Measurements from ENCODE around the gene MBNL1.

MBNL1 gene

DNA sequence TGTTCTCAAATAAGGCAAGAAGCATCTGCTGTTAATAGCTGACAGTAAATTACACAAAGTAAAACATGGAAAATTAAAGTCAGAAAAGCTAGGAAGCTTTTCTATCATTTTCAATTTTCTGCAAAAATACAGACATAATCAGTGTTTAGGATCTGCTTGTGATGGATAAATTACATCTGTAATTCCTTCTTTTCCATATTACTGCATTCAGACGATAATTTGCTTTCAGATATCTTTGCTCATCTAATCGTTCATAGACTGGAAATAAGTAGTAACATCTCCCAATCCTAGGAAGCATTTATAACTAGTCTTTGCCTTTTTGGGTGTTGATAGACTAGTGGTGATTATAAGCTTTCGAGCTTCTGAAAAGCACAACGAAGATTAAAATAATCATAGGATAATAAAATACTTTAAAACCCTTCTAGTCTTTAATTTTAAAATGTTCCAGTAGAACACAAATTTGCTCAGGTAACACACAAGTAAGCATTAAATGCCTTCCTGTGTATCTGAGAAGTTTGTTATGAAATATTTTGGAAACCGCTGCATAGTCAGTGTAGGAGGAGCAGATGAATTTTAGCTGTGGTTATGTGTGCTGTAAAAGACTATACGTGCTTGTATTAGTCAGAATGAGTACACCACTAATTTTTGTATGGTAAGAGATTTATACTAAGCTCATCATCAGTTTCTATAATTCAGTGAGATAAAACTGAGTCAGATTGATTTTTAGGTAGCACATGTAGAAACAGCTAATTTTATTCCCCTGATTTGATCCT, 41.0 kb downstream of the MBNL1 start:
- H3K36me3 ChIP-seq (ENCODE audit: control insufficient read depth, insufficient read depth, low read length): no peaks in the 10 kb centered on the region
- H3K27ac ChIP-seq (ENCODE audit: low read depth, low read length): no peak overlapping the region
- no peaks in the 10 kb centered on the region for H3K27me3 ChIP-seq (ENCODE audit: control insufficient read depth, insufficient read depth, low read length)
- no peak overlapping the region for H3K4me3 ChIP-seq (ENCODE audit: low read depth, low read length)
- H3K9me3 ChIP-seq (ENCODE audit: control insufficient read depth, insufficient read depth, low read length): no peaks in the 10 kb centered on the region
- no peak overlapping the region for H3K9ac ChIP-seq (ENCODE audit: low read depth, low read length)
- peaks cover 45% of the 10 kb centered on the region for H3K4me1 ChIP-seq (ENCODE audit: control insufficient read depth, insufficient read depth, low read length)

DNA sequence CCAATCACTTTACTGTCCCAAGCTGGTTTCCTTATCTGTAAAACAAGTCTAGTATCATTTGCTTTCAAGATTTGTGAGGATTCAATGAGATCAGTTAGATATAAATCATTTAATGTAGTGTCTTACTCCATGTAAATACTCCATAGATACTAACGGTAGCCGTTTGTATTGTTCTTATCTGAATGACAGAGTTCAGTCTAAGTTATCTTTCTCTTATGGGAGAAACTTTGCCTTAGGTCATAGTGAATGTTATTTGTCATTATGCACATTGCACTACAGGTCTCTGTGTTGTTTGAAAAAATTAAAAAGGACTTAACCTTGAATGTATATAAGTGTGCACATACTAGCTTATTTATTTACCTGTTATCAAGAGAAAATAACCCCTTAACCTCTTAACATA, 44.7 kb downstream of the MBNL1 start:
- Histone ChIP-seq H3K4me1 (ENCODE audit: control insufficient read depth, insufficient read depth, low read length) (peaks cover 16% of the 10 kb centered on the region), H3K4me3 (ENCODE audit: low read depth, low read length) (no peak overlapping the region), H3K9me3 (ENCODE audit: control insufficient read depth, insufficient read depth, low read length) (no peaks in the 10 kb centered on the region), H3K9ac (ENCODE audit: low read depth, low read length) (no peak overlapping the region), H3K27me3 (ENCODE audit: control insufficient read depth, insufficient read depth, low read length) (no peaks in the 10 kb centered on the region), H3K27ac (ENCODE audit: low read depth, low read length) (no peak overlapping the region), H3K36me3 (ENCODE audit: control insufficient read depth, insufficient read depth, low read length) (no peaks in the 10 kb centered on the region)

DNA sequence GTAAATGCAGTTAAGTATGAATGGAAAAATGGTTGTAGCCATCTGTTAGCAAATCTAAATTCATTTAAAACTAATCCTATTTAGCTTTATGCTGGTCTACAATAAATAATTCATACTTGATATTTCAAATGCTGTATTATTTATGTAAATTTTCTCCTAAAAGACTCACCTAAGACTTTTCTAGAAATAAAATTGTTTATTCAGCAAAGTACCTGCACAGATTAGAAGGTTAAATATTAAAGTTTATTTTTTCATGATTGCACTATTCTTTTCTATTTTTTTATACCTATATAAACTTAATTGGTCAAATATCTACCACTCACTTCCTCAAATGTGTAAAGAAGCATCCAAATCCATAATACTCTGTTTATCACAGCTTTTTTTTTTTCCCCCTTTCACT, 45.2 kb downstream of the MBNL1 start:
- Histone ChIP-seq H3K27me3 (ENCODE audit: control insufficient read depth, insufficient read depth, low read length) (no peaks in the 10 kb centered on the region), H3K36me3 (ENCODE audit: control insufficient read depth, insufficient read depth, low read length) (no peaks in the 10 kb centered on the region), H3K27ac (ENCODE audit: low read depth, low read length) (no peak overlapping the region), H3K9me3 (ENCODE audit: control insufficient read depth, insufficient read depth, low read length) (no peaks in the 10 kb centered on the region), H3K4me3 (ENCODE audit: low read depth, low read length) (no peak overlapping the region), H3K4me1 (ENCODE audit: control insufficient read depth, insufficient read depth, low read length) (peaks cover 16% of the 10 kb centered on the region), H3K9ac (ENCODE audit: low read depth, low read length) (no peak overlapping the region)

DNA sequence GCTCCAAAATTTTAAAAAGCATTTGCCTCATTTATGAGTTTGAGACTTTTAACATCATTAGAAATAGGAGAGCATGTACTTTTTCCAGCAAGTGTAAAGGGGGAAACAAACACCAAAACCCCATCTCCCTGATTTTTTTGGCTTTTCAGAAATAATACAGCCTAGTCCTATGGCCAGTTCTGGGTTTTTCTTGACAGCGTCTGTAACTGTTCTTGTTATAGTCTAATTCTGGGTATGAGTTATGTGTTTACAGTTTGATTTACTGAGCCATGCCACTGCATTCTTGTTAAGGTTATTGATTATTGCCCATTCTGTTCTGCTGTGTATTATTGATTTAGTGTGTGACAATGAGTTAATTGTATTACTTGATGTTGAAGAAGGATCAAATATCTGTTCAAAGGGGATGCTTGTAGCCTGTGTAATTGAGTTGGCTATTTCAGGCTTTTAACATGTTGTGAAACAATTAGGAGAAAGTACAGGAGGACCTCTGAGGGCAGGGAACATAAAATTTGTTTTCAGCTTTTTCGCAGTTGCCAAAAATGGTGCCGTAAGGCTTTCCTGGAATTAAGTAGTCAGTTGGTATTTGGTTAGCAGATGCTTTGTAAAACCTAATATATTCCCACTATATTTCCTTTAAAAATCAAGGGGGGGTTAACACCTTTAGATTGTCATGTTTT, 46.1 kb downstream of the MBNL1 start:
- H3K27me3 ChIP-seq (ENCODE audit: control insufficient read depth, insufficient read depth, low read length): no peaks in the 10 kb centered on the region
- H3K27ac ChIP-seq (ENCODE audit: low read depth, low read length): no peak overlapping the region
- peaks cover 17% of the 10 kb centered on the region for H3K4me1 ChIP-seq (ENCODE audit: control insufficient read depth, insufficient read depth, low read length)
- H3K9me3 ChIP-seq (ENCODE audit: control insufficient read depth, insufficient read depth, low read length): no peaks in the 10 kb centered on the region
- no peak overlapping the region for H3K4me3 ChIP-seq (ENCODE audit: low read depth, low read length)
- H3K36me3 ChIP-seq (ENCODE audit: control insufficient read depth, insufficient read depth, low read length): no peaks in the 10 kb centered on the region
- no peak overlapping the region for H3K9ac ChIP-seq (ENCODE audit: low read depth, low read length)

DNA sequence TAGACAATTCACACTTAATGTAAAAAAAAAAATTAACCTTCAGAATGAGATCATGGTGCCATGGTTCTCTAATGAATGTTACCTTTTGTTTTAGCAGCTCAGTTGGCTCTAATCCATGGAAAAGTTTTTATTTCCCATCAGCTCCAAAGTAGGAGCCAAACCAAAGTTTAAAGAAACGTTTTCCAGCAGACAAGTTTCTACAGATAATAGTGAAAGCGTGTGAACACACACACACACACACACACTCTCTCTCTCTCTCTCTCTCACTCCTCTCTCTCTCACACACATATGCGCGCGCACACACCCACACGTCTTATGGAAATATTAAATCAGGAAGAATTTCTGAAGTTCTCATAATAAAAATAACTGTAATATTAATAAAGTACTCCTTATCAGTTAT, 46.9 kb downstream of the MBNL1 start:
- Histone ChIP-seq H3K9ac (ENCODE audit: low read depth, low read length) (no peak overlapping the region), H3K4me3 (ENCODE audit: low read depth, low read length) (no peak overlapping the region), H3K4me1 (ENCODE audit: control insufficient read depth, insufficient read depth, low read length) (peaks cover 17% of the 10 kb centered on the region), H3K27me3 (ENCODE audit: control insufficient read depth, insufficient read depth, low read length) (no peaks in the 10 kb centered on the region), H3K9me3 (ENCODE audit: control insufficient read depth, insufficient read depth, low read length) (no peaks in the 10 kb centered on the region), H3K27ac (ENCODE audit: low read depth, low read length) (no peak overlapping the region), H3K36me3 (ENCODE audit: control insufficient read depth, insufficient read depth, low read length) (no peaks in the 10 kb centered on the region)

DNA sequence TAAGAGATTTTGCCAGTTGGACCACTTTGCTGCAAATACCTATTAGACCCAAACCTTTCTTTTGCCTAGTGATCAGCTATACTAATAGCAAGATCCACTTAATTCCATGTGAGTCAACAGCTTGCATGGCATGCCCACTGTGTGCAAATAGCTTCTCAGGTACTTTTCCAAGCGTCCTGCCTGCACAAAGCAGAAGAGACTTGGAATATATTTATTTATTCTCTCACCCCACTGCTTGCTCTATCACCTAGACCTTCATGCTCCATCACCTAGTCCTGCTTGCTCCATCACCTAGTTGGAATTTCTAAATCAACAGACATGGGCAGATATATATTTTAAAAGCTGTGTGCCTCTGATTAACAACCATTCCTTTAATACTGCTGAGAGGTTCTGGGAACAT, 47.6 kb downstream of the MBNL1 start:
- H3K9ac ChIP-seq (ENCODE audit: low read depth, low read length): no peak overlapping the region
- H3K4me3 ChIP-seq (ENCODE audit: low read depth, low read length): no peak overlapping the region
- H3K9me3 ChIP-seq (ENCODE audit: control insufficient read depth, insufficient read depth, low read length): no peaks in the 10 kb centered on the region
- no peaks in the 10 kb centered on the region for H3K36me3 ChIP-seq (ENCODE audit: control insufficient read depth, insufficient read depth, low read length)
- no peak overlapping the region for H3K27ac ChIP-seq (ENCODE audit: low read depth, low read length)
- peaks cover 18% of the 10 kb centered on the region for H3K4me1 ChIP-seq (ENCODE audit: control insufficient read depth, insufficient read depth, low read length)
- H3K27me3 ChIP-seq (ENCODE audit: control insufficient read depth, insufficient read depth, low read length): no peaks in the 10 kb centered on the region

DNA sequence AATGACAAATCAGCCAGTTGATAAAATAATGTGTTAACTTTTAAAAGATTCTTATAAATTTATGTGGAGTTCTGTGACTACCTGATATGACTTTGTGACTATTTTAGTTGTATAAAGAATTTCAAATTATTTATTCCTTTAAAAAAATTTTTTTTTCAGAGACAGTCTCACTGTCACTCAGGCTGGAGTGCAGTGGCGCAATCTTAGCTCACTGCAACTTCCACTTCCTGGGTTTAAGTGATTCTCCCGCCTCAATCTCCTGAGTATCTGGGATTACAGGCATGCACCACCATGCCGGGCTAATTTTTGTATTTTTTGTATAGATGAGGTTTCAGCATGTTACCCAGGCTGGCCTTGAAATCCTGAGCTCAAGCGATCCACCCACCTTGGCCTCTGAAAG, 48.5 kb downstream of the MBNL1 start:
- no peak overlapping the region for H3K4me3 ChIP-seq (ENCODE audit: low read depth, low read length)
- H3K27ac ChIP-seq (ENCODE audit: low read depth, low read length): no peak overlapping the region

DNA sequence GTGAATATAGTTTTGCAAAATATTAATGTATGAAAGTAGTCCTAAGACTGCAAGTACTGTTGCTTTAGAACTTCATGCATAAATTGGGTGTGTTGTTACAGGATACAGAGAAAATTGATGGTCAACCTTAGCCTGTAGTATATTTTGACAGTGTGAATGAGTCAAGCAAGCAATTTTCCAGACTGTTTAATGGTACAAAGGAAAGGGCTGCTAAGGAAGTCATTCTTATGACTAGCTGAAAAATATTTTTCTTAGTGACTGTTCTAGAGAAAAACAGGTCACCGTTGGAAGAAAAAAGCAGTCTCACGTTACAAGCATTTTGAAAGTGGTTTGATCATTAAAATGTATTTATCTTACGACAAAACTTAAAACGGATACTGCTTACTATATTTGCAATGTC, 49.2 kb downstream of the MBNL1 start:
- H3K27ac ChIP-seq (ENCODE audit: low read depth, low read length): no peak overlapping the region
- no peak overlapping the region for H3K9ac ChIP-seq (ENCODE audit: low read depth, low read length)
- no peaks in the 10 kb centered on the region for H3K36me3 ChIP-seq (ENCODE audit: control insufficient read depth, insufficient read depth, low read length)

More for the DNA sequence above, 48.5 kb downstream of the MBNL1 start:
- no peaks in the 10 kb centered on the region for H3K9me3 ChIP-seq (ENCODE audit: control insufficient read depth, insufficient read depth, low read length)
- no peaks in the 10 kb centered on the region for H3K36me3 ChIP-seq (ENCODE audit: control insufficient read depth, insufficient read depth, low read length)
- no peaks in the 10 kb centered on the region for H3K27me3 ChIP-seq (ENCODE audit: control insufficient read depth, insufficient read depth, low read length)
- H3K9ac ChIP-seq (ENCODE audit: low read depth, low read length): no peak overlapping the region
- peaks cover 24% of the 10 kb centered on the region for H3K4me1 ChIP-seq (ENCODE audit: control insufficient read depth, insufficient read depth, low read length)

DNA sequence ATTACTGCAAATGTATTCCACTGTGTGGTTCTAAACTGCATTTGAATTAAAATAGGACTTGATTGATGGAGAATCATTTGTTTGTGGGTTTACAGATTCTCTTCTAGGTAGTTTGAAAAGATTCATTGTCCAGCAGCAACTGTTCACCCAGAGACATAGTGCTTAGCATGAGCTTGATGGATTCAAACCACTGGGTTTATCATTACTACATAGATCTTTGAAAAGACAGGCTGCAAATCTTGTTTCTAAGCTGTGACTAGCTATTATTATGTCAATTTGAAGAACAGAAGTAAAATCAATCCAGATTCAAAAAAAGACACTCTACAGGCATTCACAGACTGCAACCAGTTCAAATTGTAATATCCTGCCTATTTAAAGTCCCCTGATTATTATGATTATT, 49.8 kb downstream of the MBNL1 start:
- Histone ChIP-seq H3K36me3 (ENCODE audit: control insufficient read depth, insufficient read depth, low read length) (no peaks in the 10 kb centered on the region), H3K27ac (ENCODE audit: low read depth, low read length) (no peak overlapping the region), H3K9me3 (ENCODE audit: control insufficient read depth, insufficient read depth, low read length) (no peaks in the 10 kb centered on the region), H3K27me3 (ENCODE audit: control insufficient read depth, insufficient read depth, low read length) (no peaks in the 10 kb centered on the region), H3K4me1 (ENCODE audit: control insufficient read depth, insufficient read depth, low read length) (peaks cover 27% of the 10 kb centered on the region), H3K9ac (ENCODE audit: low read depth, low read length) (no peak overlapping the region), H3K4me3 (ENCODE audit: low read depth, low read length) (no peak overlapping the region)

More for the DNA sequence above, 49.2 kb downstream of the MBNL1 start:
- no peaks in the 10 kb centered on the region for H3K9me3 ChIP-seq (ENCODE audit: control insufficient read depth, insufficient read depth, low read length)
- H3K4me3 ChIP-seq (ENCODE audit: low read depth, low read length): no peak overlapping the region
- peaks cover 27% of the 10 kb centered on the region for H3K4me1 ChIP-seq (ENCODE audit: control insufficient read depth, insufficient read depth, low read length)
- no peaks in the 10 kb centered on the region for H3K27me3 ChIP-seq (ENCODE audit: control insufficient read depth, insufficient read depth, low read length)

DNA sequence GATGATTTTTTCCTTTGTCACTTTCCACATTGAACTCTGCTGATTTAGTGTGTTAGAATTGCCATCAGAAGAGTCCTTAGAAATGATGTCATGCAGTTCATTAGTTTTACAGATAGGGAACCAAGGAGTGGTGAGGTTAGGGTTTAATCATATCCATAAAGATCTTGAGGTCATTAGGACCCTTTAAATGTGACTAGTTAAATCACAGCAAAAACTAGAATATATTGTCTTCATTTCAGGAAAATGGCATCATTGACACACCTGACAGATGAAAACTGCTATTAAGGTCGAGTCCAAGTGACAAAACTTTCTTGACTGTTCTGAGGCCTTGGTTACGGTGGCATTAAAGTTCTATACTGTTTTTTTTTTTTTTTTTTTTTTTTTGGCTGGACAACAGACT, 50.5 kb downstream of the MBNL1 start:
- Histone ChIP-seq H3K27me3 (ENCODE audit: control insufficient read depth, insufficient read depth, low read length) (no peaks in the 10 kb centered on the region), H3K4me1 (ENCODE audit: control insufficient read depth, insufficient read depth, low read length) (peaks cover 27% of the 10 kb centered on the region), H3K9ac (ENCODE audit: low read depth, low read length) (no peak overlapping the region), H3K9me3 (ENCODE audit: control insufficient read depth, insufficient read depth, low read length) (no peaks in the 10 kb centered on the region), H3K36me3 (ENCODE audit: control insufficient read depth, insufficient read depth, low read length) (no peaks in the 10 kb centered on the region), H3K4me3 (ENCODE audit: low read depth, low read length) (no peak overlapping the region), H3K27ac (ENCODE audit: low read depth, low read length) (no peak overlapping the region)

DNA sequence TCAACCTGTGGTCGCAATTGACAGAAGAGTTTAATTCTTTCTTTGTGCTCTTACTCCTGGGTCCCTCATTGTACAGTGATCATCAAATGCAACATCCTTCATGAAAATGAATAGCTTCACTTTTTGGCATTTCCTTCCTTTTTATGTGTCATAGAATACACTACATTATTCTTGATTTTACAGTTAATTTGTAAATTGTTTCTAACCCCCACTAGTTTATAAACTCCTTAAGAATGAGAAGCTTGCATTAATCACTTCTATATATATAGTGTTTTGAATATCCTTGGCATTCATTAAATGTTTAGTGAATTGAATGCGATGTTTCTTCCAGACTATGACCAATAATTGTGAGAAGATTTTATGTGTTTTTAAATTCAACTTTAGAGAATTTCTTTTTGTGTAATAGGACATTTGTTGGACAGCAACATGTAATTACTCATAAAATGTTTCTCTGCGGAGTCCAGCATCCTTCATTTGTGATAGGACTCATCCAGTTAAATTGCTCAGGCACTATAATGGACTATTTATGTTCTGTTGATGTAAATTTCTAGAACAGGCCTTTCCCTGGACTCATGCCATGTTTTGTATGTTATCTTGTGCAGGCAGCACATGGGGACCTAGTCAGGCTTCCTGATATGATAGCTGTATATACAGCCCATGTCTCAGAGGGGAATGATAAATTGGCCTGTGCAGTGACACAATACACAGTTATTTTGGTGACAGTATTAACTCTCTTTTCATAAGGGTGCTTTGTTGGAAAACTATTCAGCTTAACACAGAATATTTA, 51.3 kb downstream of the MBNL1 start:
- no peak overlapping the region for H3K4me3 ChIP-seq (ENCODE audit: low read depth, low read length)
- no peak overlapping the region for H3K27ac ChIP-seq (ENCODE audit: low read depth, low read length)
- no peaks in the 10 kb centered on the region for H3K9me3 ChIP-seq (ENCODE audit: control insufficient read depth, insufficient read depth, low read length)
- H3K36me3 ChIP-seq (ENCODE audit: control insufficient read depth, insufficient read depth, low read length): no peaks in the 10 kb centered on the region
- H3K4me1 ChIP-seq (ENCODE audit: control insufficient read depth, insufficient read depth, low read length): peaks cover 27% of the 10 kb centered on the region
- no peak overlapping the region for H3K9ac ChIP-seq (ENCODE audit: low read depth, low read length)
- H3K27me3 ChIP-seq (ENCODE audit: control insufficient read depth, insufficient read depth, low read length): no peaks in the 10 kb centered on the region
